GM21423 (cell line): ENCODE results near the gene GPR37L1.
"Not testable (repeated sequence)": the region's sequence is repeated elsewhere in the genome, so short reads cannot be mapped to it uniquely, and the experiment has no call there.

Experiments used
- ATAC-seq: cut with Tn5 transposase; IDR thresholded peaks from one replicate; pipeline ENCODE4 v1.9.1; 2021; ENCODE audit warnings: mild to moderate bottlenecking, moderate library complexity; ENCODE audit not compliant: unreplicated experiment

The GPR37L1 gene

DNA sequence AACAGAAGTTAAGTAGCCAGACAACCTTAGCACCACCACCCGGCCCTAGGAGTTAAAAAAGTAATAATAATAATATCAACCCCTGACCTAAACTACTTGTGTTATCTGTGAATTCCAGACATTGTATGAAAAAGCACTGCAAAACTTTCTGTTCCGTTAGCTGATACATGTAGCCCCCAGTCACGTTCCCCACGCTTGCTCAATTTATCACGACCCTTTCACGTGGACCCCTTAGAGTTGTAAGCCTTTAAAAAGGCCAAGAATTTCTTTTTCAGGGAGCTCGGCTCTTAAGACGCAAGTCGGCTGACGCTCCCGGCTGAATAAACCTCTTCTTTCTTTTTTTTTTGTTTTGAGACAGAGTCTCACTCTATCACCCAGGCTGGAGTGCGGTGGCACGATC, 44.3 kb downstream of the GPR37L1 start:
- ATAC-seq = not testable (repeated sequence)

DNA sequence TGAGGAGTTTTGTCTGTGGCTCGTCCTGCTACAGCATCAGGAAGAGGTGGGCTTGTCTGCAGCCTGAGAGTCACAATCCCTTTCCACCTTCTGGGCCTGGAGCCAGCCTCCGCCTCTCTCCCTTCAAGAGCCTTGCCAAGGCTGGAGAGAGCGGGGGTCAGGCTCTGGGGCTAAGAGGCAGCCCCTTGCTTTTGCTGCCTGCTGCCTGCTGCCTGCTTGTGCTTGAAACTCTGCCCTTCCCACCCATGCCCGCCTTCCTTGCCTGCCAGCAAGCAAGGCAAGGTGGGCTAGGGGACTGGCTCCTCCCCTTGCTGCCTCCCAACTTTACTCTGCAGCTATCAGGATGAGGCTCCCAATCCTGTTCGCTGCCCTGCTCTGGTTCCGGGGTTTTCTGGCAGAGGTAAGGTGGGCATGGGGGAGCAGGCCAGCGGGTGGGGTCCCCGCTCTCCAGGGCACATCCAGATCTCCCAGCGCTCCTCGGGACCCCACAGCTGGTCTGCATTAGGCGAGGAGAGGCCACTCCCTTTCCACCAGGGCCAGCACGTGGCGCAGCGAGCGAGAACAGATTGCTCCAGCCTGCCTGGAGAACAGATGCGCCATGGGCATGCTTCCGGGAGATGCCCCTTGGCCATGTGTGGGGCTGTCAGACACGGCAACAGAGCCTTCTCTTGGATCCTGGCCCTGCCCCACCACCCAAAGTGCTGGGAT, 45.1 kb downstream of the GPR37L1 start:
- ATAC-seq = no peak

DNA sequence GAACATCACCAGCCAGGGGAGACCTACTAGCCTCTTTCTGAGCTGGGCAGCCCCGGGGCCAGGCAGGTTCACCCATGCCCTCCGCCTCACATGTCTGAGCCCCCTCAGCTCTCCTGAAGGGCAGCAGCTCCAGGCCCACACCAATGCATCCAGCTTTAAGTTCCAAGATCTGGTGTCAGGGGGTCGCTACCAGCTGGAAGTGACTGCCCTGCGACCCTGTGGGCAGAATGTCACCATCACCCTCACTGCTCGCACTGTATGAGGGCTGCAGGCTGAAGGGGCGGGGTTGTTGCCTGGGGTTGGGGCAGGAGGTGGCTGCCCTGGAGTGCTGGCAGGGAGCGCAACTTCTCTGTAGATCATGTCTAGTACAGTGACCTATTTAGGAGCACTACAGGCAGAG, 46.1 kb downstream of the GPR37L1 start:
- ATAC-seq = no peak

DNA sequence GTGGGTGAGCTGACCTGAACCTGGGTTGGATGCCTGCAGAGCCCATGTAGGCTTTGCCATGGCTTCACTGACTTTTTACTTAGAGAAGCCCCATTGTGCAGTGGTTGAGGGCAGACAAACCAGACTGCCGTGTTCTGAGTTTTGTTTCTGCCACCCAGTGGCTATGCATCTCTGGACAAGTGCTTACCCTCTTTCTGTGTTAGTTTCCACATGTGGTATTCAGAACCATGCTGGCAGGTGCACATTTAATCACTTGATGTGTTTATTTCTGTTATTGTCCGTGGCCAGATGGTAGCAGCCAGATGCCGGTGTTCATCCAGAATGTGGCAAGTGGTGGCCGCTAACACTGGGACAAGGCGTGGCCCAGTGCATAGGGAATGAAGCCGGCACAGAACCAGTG, 48.0 kb downstream of the GPR37L1 start:
- ATAC-seq = no peak

DNA sequence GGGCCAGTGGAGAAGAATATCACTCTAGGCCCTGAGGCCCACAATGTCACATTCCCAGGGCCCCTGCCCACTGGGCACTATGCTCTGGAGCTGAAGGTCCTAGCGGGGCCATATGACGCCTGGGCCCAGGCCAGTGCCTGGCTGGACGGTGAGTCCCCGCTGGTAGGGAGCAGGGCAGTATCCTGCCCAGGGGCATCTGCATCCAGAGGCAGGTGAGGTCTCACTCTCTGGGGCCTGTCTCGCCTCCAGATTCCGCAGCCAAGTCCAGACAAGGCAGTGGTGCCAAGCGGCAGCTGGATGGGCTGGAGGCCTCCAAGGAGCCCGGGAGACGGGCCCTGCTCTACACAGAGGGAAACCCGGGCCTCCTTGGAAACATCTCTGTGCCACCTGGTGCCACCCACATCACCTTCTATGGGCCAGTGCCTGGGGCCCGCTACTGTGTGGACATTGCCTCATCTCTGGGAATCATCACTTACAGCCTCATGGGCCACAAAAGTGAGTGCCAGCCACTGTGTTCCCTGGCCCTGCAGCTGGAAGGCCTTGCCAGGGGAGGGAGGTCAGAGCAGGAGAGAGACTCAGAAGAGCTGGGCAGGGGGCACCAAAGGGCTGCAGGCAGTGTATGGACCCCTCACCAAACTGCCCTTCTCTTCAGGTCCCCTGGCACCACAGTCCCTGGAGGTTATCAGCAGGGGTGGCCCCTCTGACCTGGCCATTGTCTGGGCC, 48.7 kb downstream of the GPR37L1 start:
- ATAC-seq = no peak

DNA sequence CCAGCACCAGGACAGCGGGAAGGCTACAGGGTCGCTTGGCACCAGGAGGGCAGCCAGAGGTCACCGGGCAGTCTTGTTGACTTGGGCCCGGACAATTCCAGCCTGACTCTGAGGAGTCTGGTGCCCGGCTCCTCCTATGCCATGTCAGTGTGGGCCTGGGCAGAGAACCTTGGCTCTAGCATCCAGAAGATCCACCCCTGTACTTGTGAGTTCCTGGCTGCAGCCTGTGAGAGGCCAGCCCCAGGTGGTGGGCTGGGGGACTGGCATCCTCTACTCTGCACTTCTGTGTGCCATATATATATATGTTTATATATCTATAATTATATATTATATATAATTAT, 49.3 kb downstream of the GPR37L1 start:
- no peak for ATAC-seq

DNA sequence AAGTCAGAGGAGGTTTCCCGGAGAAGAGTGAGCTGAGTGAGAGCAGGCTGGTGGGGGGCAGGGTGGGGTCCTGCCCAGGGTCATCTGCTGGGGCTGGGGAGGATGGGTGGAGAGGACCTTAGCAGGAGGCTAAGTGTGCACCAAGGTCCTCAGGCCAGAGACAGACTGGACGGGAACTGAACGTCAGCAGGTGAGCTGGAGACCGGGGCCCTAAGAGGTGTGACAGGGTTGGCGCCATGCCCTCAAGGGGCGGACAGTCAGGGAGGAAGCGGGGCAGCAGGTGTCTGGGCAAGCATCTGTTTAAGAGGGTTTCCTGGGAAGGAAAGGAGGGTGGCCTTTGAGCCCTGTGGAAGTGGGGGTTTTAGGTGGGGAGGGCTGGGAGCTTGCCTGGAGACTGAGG, 51.3 kb downstream of the GPR37L1 start:
- ATAC-seq = no peak

DNA sequence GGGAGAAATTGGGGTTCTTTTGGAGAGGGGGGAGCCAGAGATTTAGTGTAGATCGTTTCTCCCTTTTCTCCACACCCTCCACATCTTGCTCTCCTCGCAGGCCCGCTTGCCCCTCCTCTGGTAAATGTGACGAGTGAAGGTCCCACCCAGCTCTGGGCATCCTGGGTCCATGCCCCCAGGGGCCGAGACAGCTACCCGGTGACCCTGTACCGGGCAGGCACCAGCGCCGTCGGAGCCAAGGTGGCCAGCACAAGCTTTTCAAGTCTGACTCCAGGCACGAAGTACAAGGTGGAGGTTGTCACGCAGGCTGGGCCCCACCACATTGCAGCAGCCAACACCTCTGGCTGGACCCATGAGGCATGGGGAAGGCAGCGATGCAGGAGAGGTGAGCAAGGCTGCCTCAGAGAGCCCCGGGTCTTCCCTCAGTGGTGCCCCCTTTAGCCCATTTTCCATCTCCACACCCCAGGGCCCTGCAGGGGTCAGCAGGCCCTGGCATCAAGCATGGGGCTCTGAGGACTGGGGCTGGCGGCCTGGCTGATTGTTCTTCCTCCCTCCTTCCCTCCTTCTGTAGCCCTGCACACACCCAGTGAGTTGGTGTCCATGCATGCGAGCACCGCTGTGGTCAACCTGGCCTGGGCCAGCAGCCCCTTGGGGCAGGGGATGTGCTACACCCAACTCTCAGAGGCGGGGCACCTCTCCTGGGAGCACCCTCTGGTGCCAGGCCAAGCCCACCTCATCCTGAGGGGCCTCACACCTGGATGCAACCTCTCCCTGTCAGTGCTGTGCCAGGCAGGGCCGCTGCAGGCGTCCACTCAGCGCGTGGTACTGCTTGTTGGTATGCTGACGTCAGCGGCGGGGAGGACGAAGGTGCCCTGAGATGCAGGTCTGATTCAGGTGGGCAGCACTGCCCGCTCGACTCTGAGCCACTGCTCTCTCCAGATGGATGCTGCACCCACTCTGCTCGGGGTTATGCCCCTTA, 54.5 kb downstream of the GPR37L1 start:
- no peak for ATAC-seq

DNA sequence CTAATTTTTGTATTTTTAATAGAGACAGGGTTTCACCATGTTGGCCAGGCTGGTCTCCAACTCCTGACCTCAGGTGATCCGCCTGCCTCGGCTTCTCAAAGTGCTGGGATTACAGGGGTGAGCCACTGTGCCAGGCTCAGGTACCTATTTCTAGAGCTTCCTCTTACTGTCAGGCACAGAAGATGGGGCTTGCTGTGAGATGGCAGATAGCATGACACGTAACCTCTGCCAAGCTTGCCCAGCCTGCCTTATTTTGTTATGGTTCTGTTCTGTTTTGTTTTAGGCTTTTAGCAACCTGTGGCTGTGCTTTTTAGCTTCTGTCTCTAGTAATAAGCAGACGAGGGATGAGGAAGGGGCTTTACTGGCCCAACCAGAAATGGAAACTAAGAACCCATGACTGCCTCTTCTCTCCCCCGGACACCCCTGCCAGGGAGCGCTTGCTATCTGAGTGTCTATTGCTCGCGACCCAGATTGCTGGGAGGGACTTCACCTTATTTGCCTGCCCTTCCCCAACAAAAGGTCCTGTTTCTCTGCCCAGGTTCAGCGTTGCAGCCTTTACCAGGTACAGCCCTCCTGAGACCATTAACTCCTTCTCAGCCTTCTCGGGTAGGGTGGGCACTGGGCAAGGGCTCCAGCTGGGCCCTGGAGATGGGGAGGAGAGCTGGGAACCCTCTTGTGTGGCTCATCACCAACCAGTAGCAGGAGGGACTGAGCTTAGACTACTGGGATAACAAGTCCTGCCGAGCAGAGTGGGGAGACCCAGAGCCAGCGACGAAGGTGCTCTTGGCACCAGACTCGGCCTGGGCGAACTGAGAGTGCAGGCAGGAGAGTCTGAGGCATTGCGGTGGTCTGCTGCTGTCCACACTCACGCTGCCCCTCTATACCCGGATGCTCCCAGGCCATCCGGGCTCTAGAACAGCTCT, 57.4 kb downstream of the GPR37L1 start:
- ATAC-seq = no peak

DNA sequence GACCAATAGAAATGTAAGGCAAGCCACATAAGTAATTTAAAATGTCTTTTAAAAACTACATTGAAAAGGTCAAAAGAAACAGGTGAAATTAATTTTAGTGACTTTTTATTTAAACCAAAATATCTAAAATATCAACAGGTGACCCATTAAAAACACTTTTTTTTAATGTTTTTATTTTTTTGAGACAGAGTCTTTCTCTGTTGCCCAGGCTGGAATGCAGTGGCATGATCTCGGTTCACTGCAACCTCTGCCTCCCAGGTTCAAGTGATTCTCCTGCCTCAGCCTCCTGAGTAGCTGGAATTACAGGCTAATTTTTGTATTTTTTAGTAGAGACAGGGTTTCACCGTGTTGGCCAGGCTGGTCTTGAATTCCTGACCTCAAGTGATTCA, 58.0 kb downstream of the GPR37L1 start:
- not testable (repeated sequence) for ATAC-seq

DNA sequence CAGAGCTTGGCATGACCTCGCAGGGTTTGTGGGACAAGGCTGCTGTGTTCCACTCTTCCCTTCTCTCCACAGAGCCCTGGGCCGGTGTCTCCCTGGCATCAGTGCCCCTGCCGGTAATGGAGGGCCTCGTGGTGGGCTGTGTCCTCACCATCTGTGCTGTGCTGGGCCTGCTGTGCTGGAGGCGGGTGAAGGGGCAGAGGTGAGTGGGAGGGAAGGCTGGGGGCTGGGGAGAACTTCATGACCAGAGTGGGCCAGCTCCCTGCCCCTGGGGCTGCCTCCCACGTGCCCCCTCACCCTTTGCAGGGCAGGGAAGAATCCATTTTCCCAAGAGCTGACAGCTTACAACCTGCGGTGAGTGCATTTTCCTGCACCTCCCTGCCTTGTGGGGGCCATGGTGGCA, 58.9 kb downstream of the GPR37L1 start:
- no peak for ATAC-seq

DNA sequence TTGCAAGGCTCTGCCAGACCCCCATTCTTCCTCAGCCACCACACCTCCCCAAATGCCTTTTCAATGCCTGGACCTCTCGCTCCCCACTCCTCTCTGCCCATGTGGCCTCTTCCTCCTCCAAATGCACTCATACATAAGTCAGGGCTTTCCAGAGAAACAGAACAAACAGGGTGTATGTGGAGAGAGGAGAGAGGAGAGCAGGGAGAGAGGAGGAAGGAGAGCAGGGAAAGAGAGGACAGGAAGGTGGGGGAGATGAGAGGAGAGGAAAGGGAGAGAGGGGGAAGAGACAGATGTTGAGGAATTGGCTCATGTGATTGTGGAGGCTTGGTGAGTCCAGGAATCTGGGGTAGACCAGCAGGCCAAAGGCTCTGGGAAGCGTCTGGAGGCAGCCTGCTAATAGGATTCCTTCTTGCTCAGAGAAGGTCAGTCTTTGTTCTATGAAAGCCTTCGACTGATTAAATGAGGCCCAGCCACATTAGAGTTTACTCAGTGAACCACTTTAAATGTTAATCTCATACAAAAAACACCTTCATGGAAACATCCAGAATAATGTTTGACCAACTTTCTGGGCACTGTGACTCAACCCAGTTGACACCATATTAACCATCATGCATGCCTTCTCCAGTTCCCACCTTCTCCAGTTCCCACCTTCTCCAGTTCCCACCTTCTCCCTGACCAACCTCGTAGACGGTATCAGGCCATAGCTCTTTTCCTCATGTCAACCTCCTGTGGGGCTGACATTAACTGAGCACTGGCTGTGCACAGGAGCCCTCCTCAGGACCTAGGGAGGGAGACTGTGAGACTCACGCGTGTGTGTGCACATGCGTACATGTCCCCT, 59.5 kb downstream of the GPR37L1 start:
- ATAC-seq = no peak
